Kidney tubule cell (primary cell): Measurements from ENCODE around the gene IMPDH2.

ENCODE experiments used
- DNase-seq: peaks from one replicate; pipeline ENCODE4 v3.0.0-alpha.2; 2018; ENCODE audit warnings: low spot score

IMPDH2 gene

DNA sequence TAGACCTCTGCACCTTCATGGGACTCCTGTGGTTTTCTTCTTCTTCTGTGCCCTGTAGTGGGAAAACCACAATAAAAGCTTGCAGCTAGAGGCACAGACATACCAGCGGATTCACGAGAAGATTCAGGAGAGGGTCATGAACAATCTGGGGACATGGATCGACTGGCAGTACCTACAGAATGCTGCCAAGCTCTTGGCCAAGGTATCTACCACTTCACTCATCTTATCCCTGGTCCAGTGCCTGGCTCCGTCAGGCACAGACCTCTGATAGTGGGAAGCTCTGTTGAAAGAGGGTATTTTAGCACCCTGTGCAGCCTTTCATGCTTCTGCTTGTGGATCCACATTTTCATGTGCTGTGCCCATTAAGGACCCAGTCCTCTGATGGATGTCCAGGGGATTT is 48.9 kb downstream of the IMPDH2 start:
- no peak for DNase-seq

GRCh38 chr3:48979451-48979850 is 49.7 kb downstream of the IMPDH2 start:
- DNase-seq = no peak
